HCT116 (cell line): ENCODE results near the gene PER2. TPM values are rescaled to one million over a fixed set of nuclear protein-coding genes. Genes with fewer than 3 reads are reported as not detected.

ENCODE experiments used
- ATAC-seq: fragments of 200-7000 bp; cut with Tn5 transposase; 2 replicates; pipeline ENCODE4 v1.9.1; 2020; ENCODE audit warnings: mild to moderate bottlenecking, moderate library complexity
- BruUV-seq: library from RNA; stranded (reverse); fragments of 400-500 nt; replicated peaks from 2 replicates; lab custom pipeline; 2021; lab: Mats Ljungman, UMichigan
- CTCF ChIA-PET: fragments of 300-600 bp; sonication (Branson Sonifier 250); formaldehyde crosslinking; loops from one replicate; lab custom pipeline; 2021; ENCODE audit warnings: antibody characterized with exemption; lab: Charles Lee
- POLR2A ChIA-PET: fragments of 300-600, 350-600 bp; sonication (Branson Sonifier 250); formaldehyde crosslinking; loops from one replicate; lab custom pipeline; 2021; ENCODE audit warnings: antibody characterized with exemption; lab: Charles Lee
- RAD21 ChIA-PET, 2 experiments: fragments of 300-600 bp; sonication (Branson Sonifier 250); formaldehyde crosslinking; loops; one replicate each; lab custom pipeline; 2023; ENCODE audit warnings: low total read pairs in 2 of 2; ENCODE audit not compliant: uncharacterized antibody in 2 of 2, unreplicated experiment in 2 of 2, low non-redundant PET in 1 of 2; lab: Charles Lee
- DNase-seq: peaks from one replicate; pipeline ENCODE4 v3.0.0-alpha.2; 2010; ENCODE audit warnings: low read depth, low spot score
- H2AFZ ChIP-seq: fragments of 200-600 bp; shearing (Covaris generic), sonication (generic); 2 replicates; pipeline ENCODE4 v1.6.1; 2017; ENCODE audit warnings: low read depth, mixed run types, mixed read lengths, antibody characterized with exemption, low read length; ENCODE audit not compliant: poor library complexity, severe bottlenecking
- H3K27ac ChIP-seq: 2 replicates; pipeline ENCODE4 v1.5.1; 2012; ENCODE audit warnings: low read depth, low read length
- H3K27me3 ChIP-seq: fragments of 200-600 bp; sonication (generic); 2 replicates; pipeline ENCODE4 v1.6.1; 2016; ENCODE audit warnings: mixed run types, low read length, mixed read lengths; ENCODE audit not compliant: insufficient read depth
- H3K36me3 ChIP-seq, 2 experiments: fragments of 200-500 bp in 1 of 2; fragments of 200-600 bp in 1 of 2; sonication (Bioruptor generic) in 1 of 2; sonication (generic) in 1 of 2; 2 replicates each; pipeline versions ENCODE4 v1.5.1 to v1.6.1; 2014 to 2016; ENCODE audit warnings: low read length in 2 of 2, inconsistent platforms in 1 of 2, mixed read lengths in 1 of 2, mixed run types in 1 of 2; ENCODE audit not compliant: insufficient read depth in 2 of 2, control insufficient read depth in 1 of 2
- H3K4me1 ChIP-seq, 2 experiments: fragments of 200-600 bp in 1 of 2; sonication (generic) in 1 of 2; 2 replicates each; pipeline versions ENCODE4 v1.5.1 to v1.6.1; 2012 to 2017; ENCODE audit warnings: low read length in 2 of 2, inconsistent platforms in 1 of 2, mild to moderate bottlenecking in 1 of 2, mixed read lengths in 1 of 2, mixed run types in 1 of 2, moderate library complexity in 1 of 2; ENCODE audit not compliant: insufficient read depth in 2 of 2, control insufficient read depth in 1 of 2
- H3K4me2 ChIP-seq: fragments of 200-600 bp; sonication (generic); 2 replicates; pipeline ENCODE4 v1.6.1; 2017; ENCODE audit warnings: mixed run types, low read length, mixed read lengths
- H3K4me3 ChIP-seq, 2 experiments: fragments of 200-600 bp in 1 of 2; sonication (generic) in 1 of 2; replicated peaks in 1 of 2; 2 replicates each; pipeline ENCODE4 v1.5.1; 2011 to 2016; ENCODE audit warnings: low read length in 2 of 2, control low read depth in 1 of 2, low read depth in 1 of 2, mild to moderate bottlenecking in 1 of 2, mixed read lengths in 1 of 2, mixed run types in 1 of 2
- H3K79me2 ChIP-seq: fragments of 200-600 bp; sonication (generic); 2 replicates; pipeline ENCODE4 v1.6.1; 2017; ENCODE audit warnings: mild to moderate bottlenecking, mixed run types, low read length, moderate library complexity, mixed read lengths; ENCODE audit not compliant: insufficient read depth
- H3K9ac ChIP-seq: fragments of 200-600 bp; sonication (generic); 2 replicates; pipeline ENCODE4 v1.6.1; 2016; ENCODE audit warnings: low read length, mixed read lengths
- H3K9me2 ChIP-seq: fragments of 200-600 bp; sonication (generic), shearing (Covaris generic); 2 replicates; pipeline ENCODE4 v1.6.1; 2017; ENCODE audit warnings: mixed run types, mild to moderate bottlenecking, moderate library complexity; ENCODE audit not compliant: insufficient read depth
- H3K9me3 ChIP-seq, 2 experiments: fragments of 200-500 bp in 1 of 2; fragments of 200-600 bp in 1 of 2; sonication (Bioruptor generic) in 1 of 2; sonication (generic) in 1 of 2; 2 replicates each; pipeline ENCODE4 v1.6.1; 2014 to 2017; ENCODE audit warnings: low read length in 2 of 2, mixed read lengths in 2 of 2, inconsistent platforms in 1 of 2, low read depth in 1 of 2, mild to moderate bottlenecking in 1 of 2, mixed run types in 1 of 2, moderate library complexity in 1 of 2; ENCODE audit not compliant: control insufficient read depth in 1 of 2, insufficient read depth in 1 of 2
- H4K20me1 ChIP-seq: fragments of 200-600 bp; sonication (generic), shearing (Covaris generic); 2 replicates; pipeline ENCODE4 v1.6.1; 2017; ENCODE audit warnings: mixed run types, mild to moderate bottlenecking, moderate library complexity; ENCODE audit not compliant: insufficient read depth
- EGR1 ChIP-seq: IDR thresholded peaks from 2 replicates; pipeline ENCODE4 v1.6.1; 2012; ENCODE audit warnings: low read depth
- EZH2phosphoT487 ChIP-seq: fragments of 200-600 bp; IDR thresholded peaks from 2 replicates; pipeline ENCODE4 v1.6.1; 2018; ENCODE audit warnings: antibody characterized with exemption, borderline replicate concordance
- POLR2AphosphoS5 ChIP-seq: IDR thresholded peaks from 2 replicates; pipeline ENCODE4 v1.6.1; 2011; ENCODE audit warnings: mild to moderate bottlenecking, low read depth, low read length, moderate library complexity
- RAD21 ChIP-seq: IDR thresholded peaks from 2 replicates; pipeline ENCODE4 v1.6.1; 2012; ENCODE audit warnings: low read depth, mild to moderate bottlenecking
- YY1 ChIP-seq: IDR thresholded peaks from 2 replicates; pipeline ENCODE4 v1.6.1; 2011; ENCODE audit warnings: low read length, low read depth, moderate library complexity, mild to moderate bottlenecking; ENCODE audit not compliant: insufficient replicate concordance; ENCODE audit errors: extremely low read depth
- intact Hi-C: fragments of 100-400 bp; cut with micrococcal nuclease; formaldehyde crosslinking; loops from 2 replicates; pipeline ENCODE4 v1.10.0; 2022
- total RNA-seq: library from RNA; stranded (reverse); gene quantifications from one replicate; pipeline ENCODE4 v1.2.1, GENCODE V29; 2021; ENCODE audit not compliant: unreplicated experiment
- TF ChIP-seq, protein P1 (sequence below): IDR thresholded peaks from 2 replicates; pipeline ENCODE4 v1.6.1; 2012; ENCODE audit warnings: low read depth
- TF ChIP-seq, protein P2 (sequence below): IDR thresholded peaks from 2 replicates; pipeline ENCODE4 v1.6.1; 2012
- TF ChIP-seq, protein P3 (sequence below), 3 experiments: fragments of 200-600 bp in 1 of 3; sonication (generic) in 1 of 3; IDR thresholded peaks in 2 of 3; conservative IDR thresholded peaks in 1 of 3; 2 replicates each; pipeline ENCODE4 v1.5.1; 2012 to 2017; ENCODE audit warnings: low read depth in 2 of 3, low read length in 2 of 3, antibody characterized with exemption in 1 of 3, borderline replicate concordance in 1 of 3, control low read depth in 1 of 3, mild to moderate bottlenecking in 1 of 3, mixed read lengths in 1 of 3, mixed run types in 1 of 3, moderate library complexity in 1 of 3; ENCODE audit not compliant: insufficient read depth in 1 of 3

PER2 gene
- total RNA-seq, 1 experiment from 2014 or later: 18.7 TPM

DNA sequence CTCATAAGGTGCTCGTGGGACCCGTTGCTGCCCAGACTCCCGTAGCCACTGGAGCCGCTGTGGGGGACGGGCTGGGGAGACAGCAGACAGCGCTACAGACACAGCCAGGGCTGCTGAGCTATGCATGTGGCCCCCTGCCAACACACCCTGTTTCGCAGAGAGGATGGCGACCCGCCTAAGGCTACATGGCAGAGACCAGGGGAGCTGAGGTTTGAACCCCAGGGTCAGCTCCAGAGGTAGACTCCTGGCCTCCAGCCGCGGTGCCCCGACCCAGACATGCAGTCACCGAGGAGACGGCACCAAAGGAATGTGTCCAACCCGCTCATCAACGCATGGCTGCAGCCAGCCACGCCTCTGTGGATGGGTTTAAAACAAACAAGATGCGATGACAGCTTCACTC is 27.5 kb downstream of the PER2 start (continued):
- TF ChIP-seq, protein P1, sequence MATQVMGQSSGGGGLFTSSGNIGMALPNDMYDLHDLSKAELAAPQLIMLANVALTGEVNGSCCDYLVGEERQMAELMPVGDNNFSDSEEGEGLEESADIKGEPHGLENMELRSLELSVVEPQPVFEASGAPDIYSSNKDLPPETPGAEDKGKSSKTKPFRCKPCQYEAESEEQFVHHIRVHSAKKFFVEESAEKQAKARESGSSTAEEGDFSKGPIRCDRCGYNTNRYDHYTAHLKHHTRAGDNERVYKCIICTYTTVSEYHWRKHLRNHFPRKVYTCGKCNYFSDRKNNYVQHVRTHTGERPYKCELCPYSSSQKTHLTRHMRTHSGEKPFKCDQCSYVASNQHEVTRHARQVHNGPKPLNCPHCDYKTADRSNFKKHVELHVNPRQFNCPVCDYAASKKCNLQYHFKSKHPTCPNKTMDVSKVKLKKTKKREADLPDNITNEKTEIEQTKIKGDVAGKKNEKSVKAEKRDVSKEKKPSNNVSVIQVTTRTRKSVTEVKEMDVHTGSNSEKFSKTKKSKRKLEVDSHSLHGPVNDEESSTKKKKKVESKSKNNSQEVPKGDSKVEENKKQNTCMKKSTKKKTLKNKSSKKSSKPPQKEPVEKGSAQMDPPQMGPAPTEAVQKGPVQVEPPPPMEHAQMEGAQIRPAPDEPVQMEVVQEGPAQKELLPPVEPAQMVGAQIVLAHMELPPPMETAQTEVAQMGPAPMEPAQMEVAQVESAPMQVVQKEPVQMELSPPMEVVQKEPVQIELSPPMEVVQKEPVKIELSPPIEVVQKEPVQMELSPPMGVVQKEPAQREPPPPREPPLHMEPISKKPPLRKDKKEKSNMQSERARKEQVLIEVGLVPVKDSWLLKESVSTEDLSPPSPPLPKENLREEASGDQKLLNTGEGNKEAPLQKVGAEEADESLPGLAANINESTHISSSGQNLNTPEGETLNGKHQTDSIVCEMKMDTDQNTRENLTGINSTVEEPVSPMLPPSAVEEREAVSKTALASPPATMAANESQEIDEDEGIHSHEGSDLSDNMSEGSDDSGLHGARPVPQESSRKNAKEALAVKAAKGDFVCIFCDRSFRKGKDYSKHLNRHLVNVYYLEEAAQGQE: no peak
- TF ChIP-seq EGR1 (no peak), YY1 (no peak), POLR2AphosphoS5 (no peak)
- TF ChIP-seq, protein P2, sequence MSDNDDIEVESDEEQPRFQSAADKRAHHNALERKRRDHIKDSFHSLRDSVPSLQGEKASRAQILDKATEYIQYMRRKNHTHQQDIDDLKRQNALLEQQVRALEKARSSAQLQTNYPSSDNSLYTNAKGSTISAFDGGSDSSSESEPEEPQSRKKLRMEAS: no peak

DNA sequence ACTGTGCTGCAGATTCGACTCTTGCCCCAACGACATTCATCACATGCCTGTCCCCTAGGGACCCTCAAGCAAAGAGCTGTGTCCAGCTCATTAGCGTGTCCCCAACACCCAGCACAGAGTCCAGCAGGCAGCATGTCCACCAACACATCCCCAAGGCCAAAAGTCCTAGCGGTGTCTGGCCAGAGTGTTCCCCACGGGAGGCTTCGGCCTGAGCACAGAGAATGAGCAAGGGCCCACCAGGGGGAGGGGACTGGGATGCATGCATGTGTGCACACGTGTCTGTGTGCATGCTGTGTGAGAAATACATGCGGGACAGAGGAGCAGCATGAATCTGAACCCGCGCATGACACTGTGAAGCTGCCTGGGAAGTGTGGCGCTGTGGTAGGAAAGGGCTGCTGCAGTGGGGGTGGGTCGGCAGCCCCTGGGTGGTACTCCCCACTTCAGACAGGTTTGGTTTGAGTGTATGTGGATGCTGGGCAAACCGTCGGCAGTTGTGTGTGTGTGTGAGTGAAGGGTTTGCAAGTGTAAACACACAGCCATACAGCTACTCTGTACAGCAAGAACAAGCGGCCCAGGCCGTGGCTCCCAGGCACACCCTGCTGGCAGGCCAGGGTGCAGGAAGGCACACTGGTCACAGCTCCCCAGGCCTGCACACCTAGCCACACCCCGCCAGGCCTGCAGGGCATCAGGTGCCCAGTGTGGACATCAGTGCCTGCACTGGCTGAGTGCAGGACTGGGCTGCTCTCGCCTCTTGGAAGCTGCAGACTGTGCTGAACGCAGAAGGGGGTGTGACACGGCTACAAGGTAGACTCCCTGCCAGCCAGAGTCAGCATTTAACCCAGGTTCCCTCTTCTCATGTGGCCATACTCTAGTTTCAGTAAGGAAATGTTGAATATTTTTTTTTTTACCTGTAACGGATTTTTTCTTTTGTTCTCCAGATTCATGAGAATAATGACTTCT is 29.1 kb downstream of the PER2 start:
- BruUV-seq: no TSS peak
- RAD21 ChIA-PET: interaction anchor here in 1 of 2 experiments (0.6 kb wide), 1 partner anchor 394 kb away, joined by 4 read pairs; no protein-coding TSS in a partner anchor
- no peaks in the 10 kb centered on the region; the same call in 1 of the 2 replicates for H4K20me1 ChIP-seq

More for the DNA sequence above, 29.1 kb downstream of the PER2 start:
- H3K4me2 ChIP-seq: no peak overlapping the region
- H3K36me3 ChIP-seq: peaks cover 0 to 15% of the 10 kb centered on the region in 2 experiments; a peak in 3 of 4 replicates
- ChIA-PET POLR2A (no interaction called here), CTCF (interaction anchor here (1.3 kb wide), 1 partner anchor 401 kb away, joined by 7 read pairs; no protein-coding TSS in a partner anchor)
- no peaks in the 10 kb centered on the region for H3K9me3 ChIP-seq
- H3K79me2 ChIP-seq: no peaks in the 10 kb centered on the region
- ATAC-seq (peak; percentile 46), DNase-seq (no peak)
- H3K27ac ChIP-seq: no peak overlapping the region
- no peaks in the 10 kb centered on the region for H3K27me3 ChIP-seq
- H3K9ac ChIP-seq: no peak overlapping the region
- peaks cover 0 to 4% of the 10 kb centered on the region in 2 experiments; a peak in 2 of 4 replicates for H3K4me1 ChIP-seq
- H3K4me3 ChIP-seq: no peak overlapping the region
- TF ChIP-seq EZH2phosphoT487 (no peak), RAD21 (peak; percentile 22; the same call in 1 of the 2 replicates)
- TF ChIP-seq, protein P3, sequence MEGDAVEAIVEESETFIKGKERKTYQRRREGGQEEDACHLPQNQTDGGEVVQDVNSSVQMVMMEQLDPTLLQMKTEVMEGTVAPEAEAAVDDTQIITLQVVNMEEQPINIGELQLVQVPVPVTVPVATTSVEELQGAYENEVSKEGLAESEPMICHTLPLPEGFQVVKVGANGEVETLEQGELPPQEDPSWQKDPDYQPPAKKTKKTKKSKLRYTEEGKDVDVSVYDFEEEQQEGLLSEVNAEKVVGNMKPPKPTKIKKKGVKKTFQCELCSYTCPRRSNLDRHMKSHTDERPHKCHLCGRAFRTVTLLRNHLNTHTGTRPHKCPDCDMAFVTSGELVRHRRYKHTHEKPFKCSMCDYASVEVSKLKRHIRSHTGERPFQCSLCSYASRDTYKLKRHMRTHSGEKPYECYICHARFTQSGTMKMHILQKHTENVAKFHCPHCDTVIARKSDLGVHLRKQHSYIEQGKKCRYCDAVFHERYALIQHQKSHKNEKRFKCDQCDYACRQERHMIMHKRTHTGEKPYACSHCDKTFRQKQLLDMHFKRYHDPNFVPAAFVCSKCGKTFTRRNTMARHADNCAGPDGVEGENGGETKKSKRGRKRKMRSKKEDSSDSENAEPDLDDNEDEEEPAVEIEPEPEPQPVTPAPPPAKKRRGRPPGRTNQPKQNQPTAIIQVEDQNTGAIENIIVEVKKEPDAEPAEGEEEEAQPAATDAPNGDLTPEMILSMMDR (IDR thresholded peaks at IDR 0.05 in 2 of 3, conservative IDR thresholded peaks at IDR 0.05 in 1 of 3; ENCODE audit: borderline replicate concordance in 1 of 3, insufficient read depth in 1 of 3, low read depth in 2 of 3, low read length in 2 of 3): peak in 2 of 3 experiments; percentile 22 to 28; a peak in 2 of 6 replicates
- intact Hi-C loops: loop anchor here (5.0 to 10.0 kb wide), 2 partner anchors 75 to 337 kb away; no protein-coding TSS in a partner anchor
- H3K9me2 ChIP-seq: no peaks in the 10 kb centered on the region
- no peak overlapping the region for H2AFZ ChIP-seq
